Trophoblast cell (in vitro differentiated cells and primary cell): ENCODE results near the gene VWC2L.

Experiments
- DNase-seq, 2 donors: peaks; one replicate each; pipeline ENCODE4 v3.0.0-alpha.2; 2016
- H2AFZ ChIP-seq: 2 replicates; pipeline ENCODE4 v1.6.1; 2013; ENCODE audit warnings: low read length, moderate library complexity, mild to moderate bottlenecking; ENCODE audit not compliant: insufficient read depth, poor library complexity
- H2AK5ac ChIP-seq: 2 replicates; pipeline ENCODE4 v1.6.1; 2013; ENCODE audit warnings: mild to moderate bottlenecking, low read length
- H2BK120ac ChIP-seq: 2 replicates; pipeline ENCODE4 v1.6.1; 2013; ENCODE audit warnings: low read length, mild to moderate bottlenecking, moderate library complexity; ENCODE audit not compliant: insufficient read depth, poor library complexity
- H2BK12ac ChIP-seq: 2 replicates; pipeline ENCODE4 v1.6.1; 2013; ENCODE audit warnings: mild to moderate bottlenecking, low read length, moderate library complexity
- H2BK5ac ChIP-seq: 2 replicates; pipeline ENCODE4 v1.6.1; 2013; ENCODE audit warnings: low read length, low read depth, moderate library complexity, mild to moderate bottlenecking; ENCODE audit not compliant: poor library complexity
- H3K14ac ChIP-seq: 2 replicates; pipeline ENCODE4 v1.6.1; 2013; ENCODE audit warnings: mild to moderate bottlenecking, low read length
- H3K18ac ChIP-seq: 2 replicates; pipeline ENCODE4 v1.6.1; 2013; ENCODE audit warnings: mild to moderate bottlenecking, low read length
- H3K23ac ChIP-seq: 2 replicates; pipeline ENCODE4 v1.6.1; 2013; ENCODE audit warnings: low read length
- H3K27ac ChIP-seq: 2 replicates; pipeline ENCODE4 v1.5.1; 2013; ENCODE audit warnings: low read depth, mild to moderate bottlenecking, inconsistent platforms, low read length, moderate library complexity
- H3K27me3 ChIP-seq: 2 replicates; pipeline ENCODE4 v1.6.1; 2013; ENCODE audit warnings: inconsistent platforms, mild to moderate bottlenecking, low read length, moderate library complexity; ENCODE audit not compliant: insufficient read depth
- H3K36me3 ChIP-seq, 2 experiments: 1 replicate in 1 of 2; 2 replicates in 1 of 2; pipeline ENCODE4 v1.6.1; 2013; ENCODE audit warnings: low read length in 2 of 2, mild to moderate bottlenecking in 2 of 2, moderate library complexity in 1 of 2; ENCODE audit not compliant: insufficient read depth in 2 of 2, control insufficient read depth in 1 of 2
- H3K4ac ChIP-seq: 2 replicates; pipeline ENCODE4 v1.6.1; 2013; ENCODE audit warnings: low read depth, mild to moderate bottlenecking, low read length, moderate library complexity
- H3K4me1 ChIP-seq, 2 experiments: 1 replicate in 1 of 2; 2 replicates in 1 of 2; pipeline ENCODE4 v1.6.1; 2013; ENCODE audit warnings: low read length in 2 of 2, mild to moderate bottlenecking in 2 of 2, moderate library complexity in 1 of 2; ENCODE audit not compliant: insufficient read depth in 2 of 2, control insufficient read depth in 1 of 2
- H3K4me2 ChIP-seq: 2 replicates; pipeline ENCODE4 v1.6.1; 2013; ENCODE audit warnings: inconsistent platforms, mild to moderate bottlenecking, low read length, moderate library complexity
- H3K4me3 ChIP-seq: 2 replicates; pipeline ENCODE4 v1.5.1; 2013; ENCODE audit warnings: mild to moderate bottlenecking, low read depth, low read length, inconsistent platforms
- H3K79me1 ChIP-seq: one replicate; pipeline ENCODE4 v1.6.1; 2013; ENCODE audit warnings: low read length
- H3K79me2 ChIP-seq: 2 replicates; pipeline ENCODE4 v1.6.1; 2013; ENCODE audit warnings: low read length, mild to moderate bottlenecking; ENCODE audit not compliant: control insufficient read depth, insufficient read depth, poor library complexity
- H3K9ac ChIP-seq: 2 replicates; pipeline ENCODE4 v1.6.1; 2013; ENCODE audit warnings: mild to moderate bottlenecking, low read length
- H3K9me3 ChIP-seq: 2 replicates; pipeline ENCODE4 v1.6.1; 2013; ENCODE audit warnings: low read depth, mild to moderate bottlenecking, control low read depth, inconsistent platforms, low read length; ENCODE audit not compliant: insufficient read depth
- H4K12ac ChIP-seq: 2 replicates; pipeline ENCODE4 v1.6.1; 2013; ENCODE audit warnings: low read depth, mild to moderate bottlenecking, low read length, moderate library complexity
- H4K8ac ChIP-seq: 2 replicates; pipeline ENCODE4 v1.6.1; 2013; ENCODE audit warnings: low read depth, mild to moderate bottlenecking, low read length, moderate library complexity
- H4K91ac ChIP-seq: one replicate; pipeline ENCODE4 v1.6.1; 2013; ENCODE audit warnings: low read depth, mild to moderate bottlenecking, low read length, moderate library complexity
- WGBS: extraction: QIAGEN DNeasy Blood & Tissue Kit; methylation state at CpG from one replicate; pipeline ENCODE4 v1.1.7; 2013; ENCODE audit warnings: missing lambda C conversion rate; ENCODE audit not compliant: insufficient read length, insufficient coverage; ENCODE audit errors: extremely low coverage; 5-methylcytosine and 5-hydroxymethylcytosine counted together

The VWC2L gene

DNA sequence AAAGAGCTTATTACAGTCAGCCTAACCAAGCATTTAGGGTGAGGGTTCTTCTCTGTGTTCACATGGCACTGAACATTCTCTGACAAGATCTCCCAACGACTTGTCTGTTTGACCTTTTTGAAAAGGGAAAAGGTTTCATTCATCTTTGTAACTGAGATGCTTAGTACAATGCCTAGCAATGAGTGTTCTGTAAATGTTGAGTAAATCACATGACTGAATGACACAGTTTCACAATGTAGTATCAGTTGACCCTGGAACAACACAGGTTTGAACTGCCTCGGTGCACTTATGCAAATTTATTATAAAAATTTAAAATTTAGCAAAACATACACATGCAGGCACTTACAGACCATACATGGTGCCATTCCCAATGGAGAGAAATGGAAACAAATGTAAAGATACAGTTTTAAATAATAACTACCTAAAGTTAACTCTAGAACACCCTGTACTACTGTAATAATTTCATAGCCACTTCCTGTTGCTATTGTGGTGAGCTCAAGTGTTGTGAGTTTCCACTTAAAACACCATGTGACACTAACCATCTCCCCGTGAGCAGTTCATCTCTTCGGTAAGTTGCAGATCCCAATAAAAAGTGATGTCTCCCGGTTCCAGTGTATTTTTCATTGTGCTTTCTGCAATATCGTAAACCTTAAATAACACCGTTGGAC lies 34.1 kb upstream of the VWC2L start:
- Histone ChIP-seq H3K36me3 (no peaks in the 10 kb centered on the region), H3K9ac (no peak overlapping the region), H4K12ac (no peak overlapping the region), H3K9me3 (no peaks in the 10 kb centered on the region), H2BK5ac (no peak overlapping the region), H3K4me3 (no peak overlapping the region), H3K18ac (no peak overlapping the region), H3K4me2 (no peak overlapping the region), H2AFZ (no peak overlapping the region), H3K79me1 (no peaks in the 10 kb centered on the region), H2BK120ac (no peak overlapping the region), H3K27me3 (no peaks in the 10 kb centered on the region), H3K14ac (no peak overlapping the region), H3K23ac (no peak overlapping the region), H3K27ac (no peak overlapping the region), H2AK5ac (no peak overlapping the region), H2BK12ac (no peak overlapping the region), H4K91ac (no peak overlapping the region), H3K79me2 (no peaks in the 10 kb centered on the region), H3K4me1 (no peaks in the 10 kb centered on the region), H3K4ac (no peak overlapping the region), H4K8ac (no peak overlapping the region)
- no CpG with 5 or more reads among the region's 7 CpGs for WGBS
- DNase-seq: no peak

DNA sequence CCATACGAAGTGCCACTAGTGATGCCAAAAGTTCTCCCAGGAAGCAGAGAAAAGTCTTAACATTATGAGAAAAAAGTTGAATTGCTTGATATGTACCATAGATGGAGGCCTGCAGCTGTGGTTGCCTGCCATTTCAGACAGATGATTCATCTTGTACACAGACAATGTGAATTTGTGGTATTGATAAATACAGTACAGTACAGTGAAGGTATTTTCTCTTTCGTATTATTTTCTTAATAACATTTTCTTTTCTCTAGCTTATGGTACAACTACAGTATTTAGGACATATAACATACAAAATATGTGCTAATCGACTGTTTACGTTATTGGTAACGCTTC lies 33.6 kb upstream of the VWC2L start:
- Histone ChIP-seq H3K18ac (no peak overlapping the region), H2BK120ac (no peak overlapping the region), H2AK5ac (no peak overlapping the region), H3K36me3 (no peaks in the 10 kb centered on the region), H3K4me2 (no peak overlapping the region), H3K4ac (no peak overlapping the region), H3K79me2 (no peaks in the 10 kb centered on the region), H4K12ac (no peak overlapping the region), H3K23ac (no peak overlapping the region), H3K14ac (no peak overlapping the region), H3K9ac (no peak overlapping the region), H4K8ac (no peak overlapping the region), H3K4me1 (no peaks in the 10 kb centered on the region), H3K79me1 (no peaks in the 10 kb centered on the region), H3K27ac (no peak overlapping the region), H2BK5ac (no peak overlapping the region), H3K27me3 (no peaks in the 10 kb centered on the region), H4K91ac (no peak overlapping the region), H3K4me3 (no peak overlapping the region), H2AFZ (no peak overlapping the region), H2BK12ac (no peak overlapping the region), H3K9me3 (no peaks in the 10 kb centered on the region)
- no peak for DNase-seq
- no CpG with 5 or more reads among the region's 5 CpGs for WGBS

DNA sequence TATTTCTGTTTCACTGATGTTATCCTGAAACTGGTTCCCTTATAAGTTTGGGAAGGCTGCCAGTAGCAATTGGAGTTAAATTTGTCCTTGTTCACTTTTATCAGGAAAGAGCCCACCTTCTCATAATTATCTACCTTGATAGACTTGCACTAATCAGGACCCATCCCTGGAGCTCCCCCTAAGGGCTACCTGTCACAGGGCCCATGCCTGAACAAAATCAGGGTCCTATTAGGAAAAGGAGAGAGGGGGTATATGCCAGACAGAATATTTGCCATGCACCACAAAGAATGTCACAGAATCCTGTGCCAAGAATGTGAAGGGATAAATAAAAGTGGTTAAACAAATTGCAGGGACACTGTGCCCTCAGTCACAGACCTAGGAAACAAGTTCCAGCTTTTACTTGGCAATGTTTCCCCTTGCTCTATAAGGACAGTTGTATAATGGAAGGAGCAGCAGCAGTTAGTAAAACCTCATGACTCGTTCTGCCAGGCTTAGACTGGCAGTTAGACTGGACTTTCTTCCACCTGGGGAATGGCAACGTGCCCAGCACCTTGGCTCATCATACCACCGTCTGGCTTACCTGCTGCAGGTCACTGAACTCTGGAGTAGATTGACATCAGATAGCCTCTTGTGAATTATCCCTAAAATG lies 32.3 kb upstream of the VWC2L start:
- Histone ChIP-seq H3K9ac (no peak overlapping the region), H3K18ac (no peak overlapping the region), H3K4me2 (no peak overlapping the region), H3K9me3 (no peaks in the 10 kb centered on the region), H3K4me3 (no peak overlapping the region), H3K79me1 (no peaks in the 10 kb centered on the region), H4K91ac (no peak overlapping the region), H3K4me1 (no peaks in the 10 kb centered on the region), H3K27me3 (no peaks in the 10 kb centered on the region), H3K23ac (no peak overlapping the region), H2BK5ac (no peak overlapping the region), H4K8ac (no peak overlapping the region), H3K27ac (no peak overlapping the region), H3K14ac (no peak overlapping the region), H4K12ac (no peak overlapping the region), H2BK120ac (no peak overlapping the region), H3K4ac (no peak overlapping the region), H3K36me3 (no peaks in the 10 kb centered on the region), H2AFZ (no peak overlapping the region), H2BK12ac (no peak overlapping the region), H2AK5ac (no peak overlapping the region), H3K79me2 (no peaks in the 10 kb centered on the region)
- no CpG with 5 or more reads among the region's 3 CpGs for WGBS
- no peak for DNase-seq

GRCh38 chr2:214379227-214379626 lies 31.6 kb upstream of the VWC2L start:
- no peak for DNase-seq
- Histone ChIP-seq H3K9ac (no peak overlapping the region), H3K4ac (no peak overlapping the region), H3K14ac (no peak overlapping the region), H4K8ac (no peak overlapping the region), H3K4me3 (no peak overlapping the region), H3K18ac (no peak overlapping the region), H3K27ac (no peak overlapping the region), H4K12ac (no peak overlapping the region), H3K36me3 (no peaks in the 10 kb centered on the region), H3K79me1 (no peaks in the 10 kb centered on the region), H3K4me2 (no peak overlapping the region), H4K91ac (no peak overlapping the region), H2BK5ac (no peak overlapping the region), H3K9me3 (no peaks in the 10 kb centered on the region), H3K79me2 (no peaks in the 10 kb centered on the region), H2BK120ac (no peak overlapping the region), H3K4me1 (no peaks in the 10 kb centered on the region), H3K23ac (no peak overlapping the region), H2AFZ (no peak overlapping the region), H2BK12ac (no peak overlapping the region), H2AK5ac (no peak overlapping the region), H3K27me3 (no peaks in the 10 kb centered on the region)
- WGBS: no CpG with 5 or more reads among the region's 1 CpG
